ENCODE results near the gene HTR3E.
"Not testable (repeated sequence)": the region's sequence is repeated elsewhere in the genome, so short reads cannot be mapped to it uniquely, and the experiment has no call there.

GRCh38 chr3:184121031-184121430 is 24.2 kb downstream of the HTR3E start:
- not testable (repeated sequence) for TF ChIP-seq CTCF, POLR2A, EP300 (IDR thresholded peaks at IDR 0.05)

Data from tibial nerve (tissue), 4 donors.